ENCODE measurements around the gene LGALS14. TPM values are rescaled to one million over a fixed set of nuclear protein-coding genes. Genes with fewer than 3 reads are reported as not detected.
"Not testable (repeated sequence)": the region's sequence is repeated elsewhere in the genome, so short reads cannot be mapped to it uniquely, and the experiment has no call there.

The LGALS14 gene
- total and polyA plus RNA-seq, 10 of the 15 experiments (the other 5 are each of a cell fraction or from before 2014, with no cell fraction given) = 5.1 to 34.6 (median 7.3) TPM

DNA sequence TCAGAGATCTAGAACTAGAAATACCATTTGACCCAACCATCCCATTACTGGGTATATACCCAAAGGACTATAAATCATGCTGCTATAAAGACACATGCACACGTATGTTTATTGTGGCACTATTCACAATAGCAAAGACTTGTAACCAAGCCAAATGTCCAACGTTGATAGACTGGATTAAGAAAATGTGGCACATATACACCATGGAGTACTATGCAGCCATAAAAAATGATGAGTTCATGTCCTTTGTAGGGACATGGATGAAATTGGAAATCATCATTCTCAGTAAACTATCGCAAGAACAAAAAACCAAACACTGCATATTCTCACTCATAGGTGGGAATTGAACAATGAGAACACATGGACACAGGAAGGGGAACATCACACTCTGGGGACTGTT is 34.4 kb upstream of the LGALS14 start:
- not testable (repeated sequence) for H3K4me1 ChIP-seq (ENCODE audit: control insufficient read depth, insufficient read depth, low read length); FAIRE-seq

GRCh38 chr19:39670998-39671397 is 33.3 kb upstream of the LGALS14 start:
- DNase-seq (ENCODE audit: low read depth, low spot score) (no peak), ATAC-seq (no peak), FAIRE-seq (no peak)
- BruUV-seq (replicated peaks) = no TSS peak
- POLR2A ChIA-PET = no interaction called here
- in situ Hi-C loops (cut with MboI) (loop anchor here (5.0 kb wide), 1 partner anchor 119 kb away; no protein-coding TSS in a partner anchor), intact Hi-C loops (cut with micrococcal nuclease; ENCODE audit: unreplicated experiment) (no loop called here)
- no peak overlapping the region for H3K4me2 ChIP-seq (ENCODE audit: control insufficient read depth, insufficient read depth)
- 72% methylated on average over 4 of the region's 4 CpGs for WGBS (ENCODE audit: insufficient coverage, insufficient replicate concordance, low lambda C conversion rate, missing lambda C conversion rate)
- H3K36me3 ChIP-seq (ENCODE audit: control insufficient read depth in 2 of 2, insufficient read depth in 2 of 2, low read length in 1 of 2) = no peaks in the 10 kb centered on the region
- no peak overlapping the region for H3K9ac ChIP-seq (ENCODE audit: control insufficient read depth, insufficient read depth, low read length)
- H3K4me3 ChIP-seq = no peak overlapping the region
- SMC1A ChIA-PET (ENCODE audit: uncharacterized antibody, unreplicated experiment) = interaction anchor here (1.1 to 10.7 kb wide), 12 partner anchors 16 to 257 kb away, joined by 3 to 266 read pairs (median 6); partner anchors contain the start of gene FBL
- H2AFZ ChIP-seq (ENCODE audit: control insufficient read depth, low read depth, low read length) = no peak overlapping the region
- H3K4me1 ChIP-seq (ENCODE audit: control insufficient read depth, insufficient read depth, low read length) = peaks cover 10% of the 10 kb centered on the region
- no peaks in the 10 kb centered on the region for H3K79me2 ChIP-seq (ENCODE audit: control insufficient read depth, insufficient read depth, low read length)
- no peaks in the 10 kb centered on the region for H3K27me3 ChIP-seq (replicated peaks in 1 of 2; ENCODE audit: control insufficient read depth in 2 of 2, insufficient read depth in 2 of 2, low read length in 1 of 2)
- no peaks in the 10 kb centered on the region for H4K20me1 ChIP-seq (ENCODE audit: control insufficient read depth, insufficient read depth)
- CTCF ChIA-PET = interaction anchor here (0.8 to 9.3 kb wide), 9 partner anchors 26 to 299 kb away, joined by 3 to 335 read pairs (median 4); partner anchors contain the start of genes EID2 and FBL
- H3K27ac ChIP-seq (ENCODE audit: control insufficient read depth, insufficient read depth) = no peak overlapping the region
- RAD21 ChIA-PET (ENCODE audit: unreplicated experiment) = interaction anchor here (1.1 to 8.6 kb wide), 7 partner anchors 8 to 173 kb away, joined by 3 to 234 read pairs (median 5); partner anchors contain the start of gene FBL
- no peaks in the 10 kb centered on the region; the same call in 1 of the 3 replicates for H3K9me3 ChIP-seq (replicated peaks; ENCODE audit: control insufficient read depth, insufficient read depth, low read length)
- no peak for TF ChIP-seq POLR2AphosphoS2 (IDR thresholded peaks at IDR 0.05; ENCODE audit: low read depth, low read length)
- TF ChIP-seq POU2F2 (IDR thresholded peaks at IDR 0.05; ENCODE audit: borderline replicate concordance, low read depth, low read length) = peak; percentile 41; the same call in 1 of the 3 replicates
- no peak for TF ChIP-seq NR2F1 (conservative IDR thresholded peaks at IDR 0.05)
- no peak for TF ChIP-seq ASH2L (IDR thresholded peaks at IDR 0.05; ENCODE audit: borderline replicate concordance, low read depth)
- 0 out of 2 replicates have a peak, but pooled peaks have one; percentile 23 for TF ChIP-seq YY1 (IDR thresholded peaks at IDR 0.05; ENCODE audit: low read depth, low read length)
- no peak for TF ChIP-seq ZNF274 (IDR thresholded peaks at IDR 0.05; ENCODE audit: insufficient read depth, insufficient read length)
- no peak for TF ChIP-seq SMC3 (IDR thresholded peaks at IDR 0.05; ENCODE audit: borderline replicate concordance, low read length)

More for the DNA sequence above, 34.4 kb upstream of the LGALS14 start:
- H4K20me1 ChIP-seq (ENCODE audit: control insufficient read depth, insufficient read depth); ATAC-seq; H3K4me2 ChIP-seq (ENCODE audit: control insufficient read depth, insufficient read depth); H3K4me3 ChIP-seq; H2AFZ ChIP-seq (ENCODE audit: control insufficient read depth, low read depth, low read length); intact Hi-C loops (cut with micrococcal nuclease; ENCODE audit: unreplicated experiment); H3K9me3 ChIP-seq (replicated peaks; ENCODE audit: control insufficient read depth, insufficient read depth, low read length); H3K27ac ChIP-seq (ENCODE audit: control insufficient read depth, insufficient read depth); H3K9ac ChIP-seq (ENCODE audit: control insufficient read depth, insufficient read depth, low read length); BruUV-seq (replicated peaks); DNase-seq (ENCODE audit: low read depth, low spot score); H3K27me3 ChIP-seq (replicated peaks in 1 of 2; ENCODE audit: control insufficient read depth in 2 of 2, insufficient read depth in 2 of 2, low read length in 1 of 2); H3K36me3 ChIP-seq (ENCODE audit: control insufficient read depth in 2 of 2, insufficient read depth in 2 of 2, low read length in 1 of 2); H3K79me2 ChIP-seq (ENCODE audit: control insufficient read depth, insufficient read depth, low read length): not testable (repeated sequence)
- CTCF ChIA-PET = interaction anchor here (2.3 to 9.3 kb wide), 3 partner anchors 122 to 229 kb away, joined by 7 to 335 read pairs (median 248); partner anchors contain the start of genes EID2 and FBL
- 40% methylated on average over 2 of the region's 3 CpGs for WGBS (ENCODE audit: insufficient coverage, insufficient replicate concordance, low lambda C conversion rate, missing lambda C conversion rate)
- in situ Hi-C loops (cut with MboI) = loop anchor here (5.0 kb wide), 1 partner anchor 118 kb away; no protein-coding TSS in a partner anchor
- RAD21 ChIA-PET (ENCODE audit: unreplicated experiment) = interaction anchor here (7.2 kb wide), 1 partner anchor 117 kb away, joined by 105 read pairs; no protein-coding TSS in a partner anchor
- SMC1A ChIA-PET (ENCODE audit: uncharacterized antibody, unreplicated experiment) = interaction anchor here (7.6 to 10.7 kb wide), 2 partner anchors 117 to 174 kb away, joined by 105 to 266 read pairs; partner anchors contain the start of gene FBL
- POLR2A ChIA-PET = interaction anchor here (0.6 kb wide), 1 partner anchor 125 kb away, joined by 4 read pairs; no protein-coding TSS in a partner anchor

Data from GM12878 (cell line).